CD4-positive, alpha-beta memory T cell (primary cell): ENCODE measurements around the gene PXDC1. TPM values are rescaled to one million over a fixed set of nuclear protein-coding genes. Genes with fewer than 3 reads are reported as not detected.
"Not testable (repeated sequence)": the region's sequence is repeated elsewhere in the genome, so short reads cannot be mapped to it uniquely, and the experiment has no call there.

Experiments
- CTCF ChIA-PET: fragments of 350-600 bp; sonication (Branson Sonifier 250); formaldehyde crosslinking; loops from one replicate; lab custom pipeline; 2021; ENCODE audit warnings: inconsistent platforms; ENCODE audit not compliant: partially characterized antibody; lab: Charles Lee
- POLR2A ChIA-PET: fragments of 350-600 bp; sonication (Branson Sonifier 250); formaldehyde crosslinking; loops from one replicate; lab custom pipeline; 2021; ENCODE audit not compliant: partially characterized antibody; lab: Charles Lee
- DNase-seq, 5 donors: peaks; one replicate each; pipeline versions ENCODE4 v3.0.0 to v3.0.0-alpha.2; 2020 to 2022; ENCODE audit warnings: mixed read lengths in 1 of 5
- H3K27ac ChIP-seq: one replicate; pipeline ENCODE4 v1.7.0; 2013; ENCODE audit warnings: low read depth, low read length
- H3K27me3 ChIP-seq: 2 replicates; pipeline ENCODE4 v1.7.0; 2013; ENCODE audit warnings: mild to moderate bottlenecking, low read length, moderate library complexity; ENCODE audit not compliant: insufficient read depth
- H3K36me3 ChIP-seq: 2 replicates; pipeline ENCODE4 v1.7.0; 2013; ENCODE audit warnings: mild to moderate bottlenecking, low read length, moderate library complexity; ENCODE audit not compliant: insufficient read depth
- H3K4me1 ChIP-seq: 2 replicates; pipeline ENCODE4 v1.7.0; 2013; ENCODE audit warnings: mild to moderate bottlenecking, low read length, moderate library complexity; ENCODE audit not compliant: insufficient read depth
- H3K4me3 ChIP-seq, 2 donors: one replicate each; pipeline ENCODE4 v1.7.0; 2013; ENCODE audit warnings: low read length in 2 of 2, mild to moderate bottlenecking in 1 of 2
- H3K9me3 ChIP-seq, 2 donors: one replicate each; pipeline ENCODE4 v1.7.0; 2013; ENCODE audit warnings: low read length in 2 of 2, control low read depth in 1 of 2; ENCODE audit not compliant: control insufficient read depth in 1 of 2
- H3K27ac Mint-ChIP-seq, 7 donors: one replicate each; pipeline ENCODE4 v1.8.0; 2020 to 2021; ENCODE audit warnings: mixed read lengths in 7 of 7, mild to moderate bottlenecking in 6 of 7, inconsistent platforms in 3 of 7, moderate library complexity in 3 of 7
- H3K27me3 Mint-ChIP-seq, 2 donors: one replicate each; pipeline ENCODE4 v1.8.0; 2020 to 2021; ENCODE audit warnings: mixed read lengths in 2 of 2
- H3K36me3 Mint-ChIP-seq, 2 donors: one replicate each; pipeline ENCODE4 v1.8.0; 2020 to 2021; ENCODE audit warnings: mixed read lengths in 2 of 2, inconsistent platforms in 1 of 2, mild to moderate bottlenecking in 1 of 2
- H3K4me1 Mint-ChIP-seq, 4 donors: one replicate each; pipeline ENCODE4 v1.8.0; 2020 to 2021; ENCODE audit warnings: mixed read lengths in 4 of 4, mild to moderate bottlenecking in 1 of 4
- H3K4me3 Mint-ChIP-seq, 8 donors: one replicate each; pipeline ENCODE4 v1.8.0; 2020 to 2021; ENCODE audit warnings: mixed read lengths in 8 of 8, mild to moderate bottlenecking in 7 of 8, moderate library complexity in 6 of 8, inconsistent platforms in 3 of 8
- H3K9me3 Mint-ChIP-seq, 8 donors: one replicate each; pipeline ENCODE4 v1.8.0; 2020 to 2021; ENCODE audit warnings: mixed read lengths in 8 of 8, mild to moderate bottlenecking in 5 of 8, inconsistent platforms in 3 of 8, moderate library complexity in 1 of 8
- intact Hi-C: fragments of 100-400 bp; cut with micrococcal nuclease; formaldehyde crosslinking; loops from one replicate; pipeline ENCODE4 v1.15.1; 2023
- polyA plus RNA-seq, 2 donors: library from polyadenylated mRNA; unstranded; fragments of 300-500 nt; fragmentation: Illumina TruSeq; gene quantifications; one replicate each; pipeline ENCODE4 v1.2.3, GENCODE V29; 2021
- total RNA-seq, 2 experiments: library from RNA; stranded (reverse); gene quantifications; one replicate each; pipeline ENCODE4 v1.2.3, GENCODE V29; 2021

The PXDC1 gene
- total and polyA plus RNA-seq, 4 experiments from 2014 or later: 0.50 to 0.52 TPM; not detected in 2

DNA sequence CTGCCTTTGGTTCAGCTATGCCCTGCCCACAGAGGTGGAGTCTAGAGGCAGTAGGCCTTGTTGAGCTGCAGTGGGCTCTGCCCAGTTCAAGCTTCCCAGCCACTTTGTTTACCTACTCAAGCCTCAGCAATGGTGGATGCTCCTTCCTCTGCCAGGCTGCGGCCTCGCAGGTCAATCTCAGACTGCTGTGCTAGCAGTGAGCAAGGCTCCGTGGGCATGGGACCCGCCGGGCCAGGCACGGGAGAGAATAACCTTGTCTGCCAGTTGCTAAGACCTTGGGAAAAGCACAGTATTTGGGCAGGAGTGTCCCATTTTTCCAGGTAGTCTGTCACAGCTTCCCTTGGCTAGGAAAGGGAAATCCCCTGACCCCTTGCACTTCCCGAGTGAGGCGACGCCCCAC lies 73.8 kb downstream of the PXDC1 start:
- H3K9me3 ChIP-seq, CTCF ChIA-PET, POLR2A ChIA-PET, H3K27me3 ChIP-seq, H3K4me3 Mint-ChIP-seq, H3K4me1 Mint-ChIP-seq, H3K36me3 Mint-ChIP-seq, H3K4me1 ChIP-seq, H3K27ac Mint-ChIP-seq, intact Hi-C loops, H3K27ac ChIP-seq, H3K4me3 ChIP-seq, DNase-seq, H3K36me3 ChIP-seq: not testable (repeated sequence)
- Mint-ChIP-seq H3K27me3 (peaks cover 10 to 18% of the 10 kb centered on the region in 2 donors), H3K9me3 (peaks cover 0 to 33% (median 8%) of the 10 kb centered on the region in 8 donors)

DNA sequence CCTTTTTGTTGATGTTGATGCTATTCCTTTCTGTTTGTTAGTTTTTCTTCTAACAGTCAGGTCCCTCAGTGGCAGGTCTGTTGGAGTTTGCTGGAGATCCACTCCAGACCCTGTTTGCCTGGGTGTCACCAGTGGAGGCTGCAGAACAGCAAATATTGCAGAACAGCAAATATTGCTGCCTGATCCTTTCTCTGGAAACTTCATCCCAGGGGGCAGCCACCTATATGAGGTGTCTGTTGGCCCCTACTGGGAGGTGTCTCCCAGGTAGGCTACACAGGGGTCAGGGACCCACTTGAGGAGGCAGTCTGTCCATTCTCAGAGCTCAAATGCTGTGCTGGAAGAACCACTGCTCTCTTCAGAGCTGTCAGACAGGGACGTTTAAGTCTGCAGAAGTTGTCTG lies 74.2 kb downstream of the PXDC1 start:
- H3K27me3 ChIP-seq, H3K4me1 Mint-ChIP-seq, H3K4me3 ChIP-seq, H3K27ac ChIP-seq, H3K27ac Mint-ChIP-seq, POLR2A ChIA-PET, CTCF ChIA-PET, H3K9me3 ChIP-seq, H3K36me3 ChIP-seq, H3K36me3 Mint-ChIP-seq, intact Hi-C loops, H3K4me1 ChIP-seq, DNase-seq, H3K4me3 Mint-ChIP-seq: not testable (repeated sequence)
- Mint-ChIP-seq H3K27me3 (peaks cover 7 to 18% of the 10 kb centered on the region in 2 donors), H3K9me3 (peaks cover 0 to 33% (median 7%) of the 10 kb centered on the region in 8 donors)

Other genes with a start within 250 kb of the PXDC1 start
- 10 to 100 TPM; 15.0 to 15.4 TPM for gene FAM50B, start 97.7 kb upstream of the PXDC1 start, total RNA-seq
- 10 to 100 TPM in 1 of 2 donors, 1 to 10 TPM in 1; 4.5 to 19.4 TPM for gene FAM50B, start 97.7 kb upstream of the PXDC1 start, polyA plus RNA-seq